BJ (cell line): Measurements from ENCODE around the gene PPAN. TPM values are rescaled to one million over a fixed set of nuclear protein-coding genes. Genes with fewer than 3 reads are reported as not detected.

Source experiments
- CTCF ChIA-PET: fragments of 350-600 bp; formaldehyde crosslinking; extraction: SDS; loops from one replicate; lab custom pipeline; 2021; ENCODE audit warnings: antibody characterized with exemption, inconsistent platforms; lab: Yijun Ruan, JAX
- POLR2A ChIA-PET: fragments of 300-600 bp; sonication (Branson Sonifier 250); formaldehyde crosslinking; extraction: SDS; loops from one replicate; lab custom pipeline; 2021; ENCODE audit warnings: antibody characterized with exemption; lab: Charles Lee
- DNase-seq: peaks from one replicate; pipeline ENCODE4 v3.0.0-alpha.2; 2011; ENCODE audit warnings: low read depth
- H3K27me3 ChIP-seq: 2 replicates; pipeline ENCODE4 v1.6.0; 2011; ENCODE audit warnings: low read length; ENCODE audit not compliant: control insufficient read depth, insufficient read depth
- H3K36me3 ChIP-seq: 2 replicates; pipeline ENCODE4 v1.5.1; 2011; ENCODE audit warnings: low read length; ENCODE audit not compliant: control insufficient read depth, insufficient read depth
- H3K4me3 ChIP-seq: 2 replicates; pipeline ENCODE4 v1.5.1; 2011; ENCODE audit warnings: low read depth, mild to moderate bottlenecking, control low read depth, low read length
- polyA plus RNA-seq: library from polyadenylated mRNA; depleted of rRNA; stranded (reverse); fragments of >200 nt; gene quantifications from 2 replicates; pipeline ENCODE4 v1.2.3, GENCODE V29; 2011
- TF ChIP-seq, protein P1 (sequence below): IDR thresholded peaks from 2 replicates; pipeline ENCODE4 v1.5.1; 2011; ENCODE audit warnings: low read depth, mild to moderate bottlenecking, control low read depth, inconsistent platforms, low read length, moderate library complexity; ENCODE audit not compliant: insufficient read depth

The PPAN gene
- polyA plus RNA-seq, 1 experiment, result 18.1 TPM

DNA sequence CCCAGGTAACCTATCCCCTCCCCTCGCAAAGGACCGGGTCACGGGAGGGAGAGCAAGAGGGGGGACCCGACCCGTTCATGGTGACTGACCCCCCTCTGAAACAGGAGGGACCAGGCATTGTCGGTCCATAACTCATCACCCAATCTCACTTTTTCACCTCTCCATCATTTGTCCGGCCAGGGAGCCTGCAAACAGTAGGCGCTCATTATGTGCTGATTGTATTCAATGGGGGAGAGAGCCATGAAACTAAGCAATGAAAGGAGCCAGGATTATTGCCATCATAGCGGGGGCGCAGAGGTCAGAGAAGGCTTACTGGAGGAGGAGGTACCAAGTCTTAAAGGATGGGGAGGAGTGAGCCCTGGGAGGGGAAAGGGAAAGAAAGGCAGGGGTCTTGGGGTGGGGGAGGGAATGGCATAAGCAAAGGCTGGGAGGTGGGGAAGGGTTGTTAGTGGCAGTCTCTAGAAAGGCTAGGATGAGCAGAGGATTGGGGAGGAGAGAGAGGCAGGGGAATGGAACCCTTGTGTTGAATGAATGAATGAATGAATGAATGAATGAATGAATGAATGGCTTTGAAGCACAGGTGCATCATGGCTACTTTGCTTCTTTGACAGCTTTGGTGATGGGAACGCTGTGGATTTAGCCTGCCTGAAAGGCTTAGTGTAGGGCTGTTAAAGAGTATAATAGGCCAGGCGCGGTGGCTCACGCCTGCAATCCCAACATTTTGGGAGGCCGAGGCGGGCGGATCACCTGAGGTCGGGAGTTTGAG, 18.7 kb upstream of the PPAN start:
- ChIA-PET CTCF (no interaction called here), POLR2A (no interaction called here)
- no peaks in the 10 kb centered on the region for H3K27me3 ChIP-seq
- DNase-seq, result no peak
- TF ChIP-seq, protein P1, sequence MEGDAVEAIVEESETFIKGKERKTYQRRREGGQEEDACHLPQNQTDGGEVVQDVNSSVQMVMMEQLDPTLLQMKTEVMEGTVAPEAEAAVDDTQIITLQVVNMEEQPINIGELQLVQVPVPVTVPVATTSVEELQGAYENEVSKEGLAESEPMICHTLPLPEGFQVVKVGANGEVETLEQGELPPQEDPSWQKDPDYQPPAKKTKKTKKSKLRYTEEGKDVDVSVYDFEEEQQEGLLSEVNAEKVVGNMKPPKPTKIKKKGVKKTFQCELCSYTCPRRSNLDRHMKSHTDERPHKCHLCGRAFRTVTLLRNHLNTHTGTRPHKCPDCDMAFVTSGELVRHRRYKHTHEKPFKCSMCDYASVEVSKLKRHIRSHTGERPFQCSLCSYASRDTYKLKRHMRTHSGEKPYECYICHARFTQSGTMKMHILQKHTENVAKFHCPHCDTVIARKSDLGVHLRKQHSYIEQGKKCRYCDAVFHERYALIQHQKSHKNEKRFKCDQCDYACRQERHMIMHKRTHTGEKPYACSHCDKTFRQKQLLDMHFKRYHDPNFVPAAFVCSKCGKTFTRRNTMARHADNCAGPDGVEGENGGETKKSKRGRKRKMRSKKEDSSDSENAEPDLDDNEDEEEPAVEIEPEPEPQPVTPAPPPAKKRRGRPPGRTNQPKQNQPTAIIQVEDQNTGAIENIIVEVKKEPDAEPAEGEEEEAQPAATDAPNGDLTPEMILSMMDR, result no peak
- H3K36me3 ChIP-seq, result peaks cover 13% of the 10 kb centered on the region
- H3K4me3 ChIP-seq, result peak overlapping the region; percentile 99

DNA sequence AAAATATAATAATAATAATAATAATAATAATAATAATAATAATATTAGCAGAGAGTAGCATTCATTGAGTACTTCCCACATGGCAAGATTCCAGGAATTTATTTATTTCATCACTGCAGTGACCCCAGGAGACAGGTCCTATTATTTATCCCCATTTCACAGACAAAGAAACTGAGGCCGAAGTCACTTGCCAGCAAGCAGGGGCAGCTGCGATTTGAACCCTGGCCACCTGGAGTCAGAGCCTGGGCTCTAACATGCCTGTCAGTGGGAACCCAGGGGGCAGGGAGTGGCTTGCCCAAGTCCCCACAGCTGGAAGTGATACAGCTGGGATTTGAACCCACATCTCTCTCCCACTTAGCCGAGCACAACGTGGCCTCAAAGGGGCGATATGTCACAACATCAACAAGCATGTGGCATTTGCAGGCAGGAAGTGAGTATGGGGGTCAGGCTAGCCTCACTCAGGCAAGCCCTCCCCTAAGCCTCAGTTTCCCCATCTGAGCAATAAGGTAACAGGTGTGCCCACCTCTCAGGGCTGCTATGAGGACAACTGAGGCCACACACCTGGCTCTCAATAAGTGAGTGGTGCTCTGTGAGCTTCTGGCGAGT, 17.1 kb upstream of the PPAN start:
- no peaks in the 10 kb centered on the region for H3K27me3 ChIP-seq
- DNase-seq, result no peak
- POLR2A ChIA-PET, result no interaction called here
- H3K4me3 ChIP-seq, result no peak overlapping the region
- TF ChIP-seq, protein P1, result no peak
- CTCF ChIA-PET, result interaction anchor here (0.6 kb wide), 1 partner anchor 172 kb away, joined by 5 read pairs; no protein-coding TSS in a partner anchor
- peaks cover 16% of the 10 kb centered on the region for H3K36me3 ChIP-seq

DNA sequence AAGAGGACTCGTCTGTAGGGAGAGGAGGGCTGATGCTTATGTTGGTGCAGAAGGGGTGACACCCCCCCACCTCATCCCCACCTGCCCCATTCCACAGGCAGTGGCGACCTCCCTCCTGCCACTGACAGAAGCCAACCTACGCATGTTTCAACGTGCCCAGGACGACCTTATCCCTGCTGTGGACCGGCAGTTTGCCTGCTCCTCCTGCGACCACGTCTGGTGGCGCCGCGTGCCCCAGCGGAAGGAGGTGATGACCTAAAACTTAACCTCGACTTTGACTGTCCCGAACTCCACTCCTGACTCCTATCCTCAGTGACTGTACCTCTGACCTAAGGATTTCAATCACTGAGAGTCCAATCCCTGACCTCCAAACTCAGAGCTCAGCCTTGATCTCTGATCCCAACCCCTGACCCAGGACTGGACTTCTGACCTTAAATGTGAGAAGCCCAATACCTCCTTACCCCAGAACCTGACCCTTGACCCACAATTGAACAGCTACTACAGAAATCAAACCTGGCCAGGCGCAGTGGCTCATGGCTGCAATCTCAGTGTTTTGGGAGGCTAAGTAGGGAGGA, 16.3 kb upstream of the PPAN start:
- H3K36me3 ChIP-seq, result peaks cover 16% of the 10 kb centered on the region
- H3K4me3 ChIP-seq, result no peak overlapping the region
- CTCF ChIA-PET, result no interaction called here
- DNase-seq, result no peak
- POLR2A ChIA-PET, result no interaction called here
- H3K27me3 ChIP-seq, result no peaks in the 10 kb centered on the region
- TF ChIP-seq, protein P1, result no peak

DNA sequence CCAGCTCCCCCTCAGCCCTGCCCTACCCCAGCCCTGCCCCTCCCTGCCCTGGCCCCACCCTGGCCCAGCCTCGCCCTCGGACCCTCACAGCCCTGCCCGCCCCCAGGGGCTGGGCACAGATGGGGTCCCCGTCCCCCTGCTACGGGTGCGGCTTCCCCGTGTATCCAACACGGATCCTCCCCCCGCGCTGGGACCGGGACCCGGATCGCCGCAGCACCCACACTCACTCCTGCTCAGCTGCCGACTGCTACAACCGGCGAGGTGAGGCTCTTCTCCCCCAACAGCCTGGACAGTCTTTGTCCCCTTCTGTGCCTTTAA, 14.8 kb upstream of the PPAN start:
- CTCF ChIA-PET, result no interaction called here
- Histone ChIP-seq H3K4me3 (no peak overlapping the region), H3K27me3 (no peaks in the 10 kb centered on the region), H3K36me3 (peaks cover 16% of the 10 kb centered on the region)
- no peak for DNase-seq
- POLR2A ChIA-PET, result no interaction called here
- TF ChIP-seq, protein P1, result no peak

DNA sequence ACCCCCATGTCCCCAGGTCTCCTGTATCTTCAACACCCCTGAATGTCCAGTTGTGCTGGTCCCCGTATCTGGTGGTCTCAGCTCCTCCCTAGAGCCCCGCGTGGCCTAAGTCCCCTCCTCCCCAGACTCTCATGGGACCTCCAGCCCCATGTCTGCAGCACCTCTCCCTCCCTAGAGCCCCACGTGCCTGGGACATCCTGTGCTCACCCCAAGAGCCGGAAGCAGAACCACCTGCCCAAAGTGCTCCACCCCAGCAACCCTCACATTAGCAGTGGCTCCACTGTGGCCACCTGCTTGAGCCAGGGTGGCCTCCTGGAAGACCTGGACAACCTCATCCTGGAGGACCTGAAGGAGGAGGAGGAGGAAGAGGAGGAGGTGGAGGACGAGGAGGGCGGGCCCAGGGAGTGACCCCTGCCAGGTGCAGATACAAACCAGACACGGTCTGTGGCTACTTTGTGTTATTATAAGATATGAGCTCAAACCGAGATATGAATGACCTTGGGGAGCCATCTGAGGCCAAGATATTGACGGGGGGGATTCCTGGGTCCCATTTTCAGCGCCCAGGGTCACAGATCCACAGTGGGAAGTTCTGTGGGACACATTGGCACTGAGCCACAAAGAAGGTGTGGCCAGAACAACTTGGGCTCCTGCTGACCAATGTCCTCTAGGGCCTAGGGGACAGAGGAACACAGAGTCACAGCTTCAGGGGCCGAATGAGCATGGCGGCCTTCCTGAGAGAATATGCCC, 14.1 kb upstream of the PPAN start:
- CTCF ChIA-PET, result interaction anchor here (1.7 kb wide), 1 partner anchor 64 kb away, joined by 3 read pairs; no protein-coding TSS in a partner anchor
- Histone ChIP-seq H3K27me3 (no peaks in the 10 kb centered on the region), H3K36me3 (peaks cover 16% of the 10 kb centered on the region), H3K4me3 (no peak overlapping the region)
- no peak for DNase-seq
- TF ChIP-seq, protein P1, result no peak
- POLR2A ChIA-PET, result no interaction called here
